ENCODE measurements around the gene GABRG3.

GABRG3 gene

GRCh38 chr15:27426805-27427204, 455.8 kb downstream of the GABRG3 start:
- H3K27ac ChIP-seq, result no peak overlapping the region
- no peaks in the 10 kb centered on the region for H3K27me3 ChIP-seq
- TF ChIP-seq, protein P1, sequence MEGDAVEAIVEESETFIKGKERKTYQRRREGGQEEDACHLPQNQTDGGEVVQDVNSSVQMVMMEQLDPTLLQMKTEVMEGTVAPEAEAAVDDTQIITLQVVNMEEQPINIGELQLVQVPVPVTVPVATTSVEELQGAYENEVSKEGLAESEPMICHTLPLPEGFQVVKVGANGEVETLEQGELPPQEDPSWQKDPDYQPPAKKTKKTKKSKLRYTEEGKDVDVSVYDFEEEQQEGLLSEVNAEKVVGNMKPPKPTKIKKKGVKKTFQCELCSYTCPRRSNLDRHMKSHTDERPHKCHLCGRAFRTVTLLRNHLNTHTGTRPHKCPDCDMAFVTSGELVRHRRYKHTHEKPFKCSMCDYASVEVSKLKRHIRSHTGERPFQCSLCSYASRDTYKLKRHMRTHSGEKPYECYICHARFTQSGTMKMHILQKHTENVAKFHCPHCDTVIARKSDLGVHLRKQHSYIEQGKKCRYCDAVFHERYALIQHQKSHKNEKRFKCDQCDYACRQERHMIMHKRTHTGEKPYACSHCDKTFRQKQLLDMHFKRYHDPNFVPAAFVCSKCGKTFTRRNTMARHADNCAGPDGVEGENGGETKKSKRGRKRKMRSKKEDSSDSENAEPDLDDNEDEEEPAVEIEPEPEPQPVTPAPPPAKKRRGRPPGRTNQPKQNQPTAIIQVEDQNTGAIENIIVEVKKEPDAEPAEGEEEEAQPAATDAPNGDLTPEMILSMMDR (IDR thresholded peaks at IDR 0.05), result no peak
- no peaks in the 10 kb centered on the region for H3K36me3 ChIP-seq
- H3K9me3 ChIP-seq, result no peaks in the 10 kb centered on the region
- H3K4me1 ChIP-seq (ENCODE audit: control insufficient read depth in 1 of 2, insufficient read depth in 1 of 2, low read depth in 1 of 2, low read length in 1 of 2), result no peaks in the 10 kb centered on the region
- no peak overlapping the region for H3K4me3 ChIP-seq (ENCODE audit: low read depth in 1 of 2, low read length in 1 of 2)

- no peaks in the 10 kb centered on the region for H3K36me3 ChIP-seq
- no peak overlapping the region for H3K27ac ChIP-seq
- TF ChIP-seq, protein P1 (IDR thresholded peaks at IDR 0.05), result no peak
- no peaks in the 10 kb centered on the region for H3K27me3 ChIP-seq
- no peaks in the 10 kb centered on the region for H3K9me3 ChIP-seq
- no peaks in the 10 kb centered on the region for H3K4me1 ChIP-seq (ENCODE audit: control insufficient read depth in 1 of 2, insufficient read depth in 1 of 2, low read depth in 1 of 2, low read length in 1 of 2)
- H3K4me3 ChIP-seq (ENCODE audit: low read depth in 1 of 2, low read length in 1 of 2), result no peak overlapping the region
Measured at GRCh38 chr15:27427276-27427675, 456.3 kb downstream of the GABRG3 start.

DNA sequence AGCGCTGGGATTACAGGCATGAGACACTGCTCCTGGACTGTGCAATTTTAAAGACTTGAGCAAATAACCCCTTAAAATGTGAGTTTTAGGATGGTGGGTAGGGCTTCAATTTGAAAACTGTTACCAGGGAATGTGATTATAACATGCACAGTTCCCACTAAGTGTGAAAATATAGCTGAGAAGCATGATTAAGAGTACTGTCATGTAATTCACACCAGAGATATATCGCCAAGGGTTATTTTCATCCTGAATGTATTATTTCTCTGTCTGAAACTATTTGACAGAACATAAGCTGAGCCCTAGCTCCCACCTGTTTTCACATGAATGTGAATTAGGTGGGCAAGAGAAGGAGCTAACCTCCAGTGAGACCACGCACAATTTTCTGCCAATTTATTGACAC, 457.2 kb downstream of the GABRG3 start:
- H3K4me3 ChIP-seq (ENCODE audit: low read depth in 1 of 2, low read length in 1 of 2), result no peak overlapping the region
- H3K36me3 ChIP-seq, result no peaks in the 10 kb centered on the region
- TF ChIP-seq, protein P1 (IDR thresholded peaks at IDR 0.05), result no peak
- no peaks in the 10 kb centered on the region for H3K4me1 ChIP-seq (ENCODE audit: control insufficient read depth in 1 of 2, insufficient read depth in 1 of 2, low read depth in 1 of 2, low read length in 1 of 2)
- no peaks in the 10 kb centered on the region for H3K9me3 ChIP-seq
- no peaks in the 10 kb centered on the region for H3K27me3 ChIP-seq
- no peak overlapping the region for H3K27ac ChIP-seq

- Histone ChIP-seq H3K4me1 (ENCODE audit: control insufficient read depth in 1 of 2, insufficient read depth in 1 of 2, low read depth in 1 of 2, low read length in 1 of 2) (no peaks in the 10 kb centered on the region), H3K4me3 (ENCODE audit: low read depth in 1 of 2, low read length in 1 of 2) (no peak overlapping the region), H3K27ac (no peak overlapping the region), H3K27me3 (no peaks in the 10 kb centered on the region), H3K36me3 (no peaks in the 10 kb centered on the region), H3K9me3 (no peaks in the 10 kb centered on the region)
- TF ChIP-seq, protein P1 (IDR thresholded peaks at IDR 0.05), result no peak
Measured at GRCh38 chr15:27429577-27429976, 458.6 kb downstream of the GABRG3 start.

DNA sequence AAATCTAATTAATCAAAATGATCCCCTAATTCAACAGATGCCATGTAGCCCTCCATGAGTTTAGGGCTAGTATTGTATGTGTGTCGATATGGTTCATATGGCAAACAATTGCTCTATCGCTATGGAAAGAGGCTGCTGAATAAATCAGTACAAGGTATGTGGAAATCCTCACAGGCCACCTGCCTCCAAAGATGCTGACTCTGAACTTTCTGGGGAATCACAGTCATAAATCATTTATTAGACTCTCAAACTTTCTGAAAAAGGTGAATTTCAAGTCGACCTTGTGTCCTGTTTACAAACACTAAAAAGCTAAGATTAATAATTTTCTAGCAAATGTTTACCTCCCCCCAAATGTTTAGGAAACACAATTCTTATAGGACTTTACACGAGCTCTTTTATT, 462.6 kb downstream of the GABRG3 start:
- no peaks in the 10 kb centered on the region for H3K27me3 ChIP-seq
- TF ChIP-seq, protein P1 (IDR thresholded peaks at IDR 0.05), result no peak
- no peaks in the 10 kb centered on the region for H3K9me3 ChIP-seq
- no peaks in the 10 kb centered on the region for H3K36me3 ChIP-seq
- no peak overlapping the region for H3K4me3 ChIP-seq (ENCODE audit: low read depth in 1 of 2, low read length in 1 of 2)
- no peak overlapping the region for H3K27ac ChIP-seq
- H3K4me1 ChIP-seq (ENCODE audit: control insufficient read depth in 1 of 2, insufficient read depth in 1 of 2, low read depth in 1 of 2, low read length in 1 of 2), result no peaks in the 10 kb centered on the region
